Effector memory CD4-positive, alpha-beta T cell (primary cell): ENCODE measurements around the gene CIAO3.

Experiments used
- DNase-seq, 3 donors: peaks; one replicate each; pipeline ENCODE4 v3.0.0-alpha.2; 2020
- H3K27ac ChIP-seq: 2 replicates; pipeline ENCODE4 v1.7.0; 2013; ENCODE audit warnings: mild to moderate bottlenecking, low read length, moderate library complexity; ENCODE audit not compliant: insufficient read depth, poor library complexity, severe bottlenecking
- H3K27me3 ChIP-seq: replicated peaks from 2 replicates; pipeline ENCODE4 v1.7.0; 2013; ENCODE audit warnings: mild to moderate bottlenecking, low read length; ENCODE audit not compliant: insufficient read depth, control insufficient read depth, poor library complexity, severe bottlenecking
- H3K36me3 ChIP-seq: 2 replicates; pipeline ENCODE4 v1.7.0; 2013; ENCODE audit warnings: mild to moderate bottlenecking, low read length, moderate library complexity; ENCODE audit not compliant: control insufficient read depth, insufficient read depth
- H3K4me1 ChIP-seq: 2 replicates; pipeline ENCODE4 v1.7.0; 2013; ENCODE audit warnings: low read length, mild to moderate bottlenecking; ENCODE audit not compliant: control insufficient read depth, insufficient read depth, poor library complexity, severe bottlenecking
- H3K4me3 ChIP-seq: 2 replicates; pipeline ENCODE4 v1.7.0; 2013; ENCODE audit warnings: low read length, low read depth, mild to moderate bottlenecking; ENCODE audit not compliant: insufficient read depth, poor library complexity, severe bottlenecking
- H3K9me3 ChIP-seq: 2 replicates; pipeline ENCODE4 v1.7.0; 2013; ENCODE audit warnings: mild to moderate bottlenecking, low read length, moderate library complexity; ENCODE audit not compliant: control insufficient read depth

CIAO3 gene

GRCh38 chr16:729768-730665 lies 10.8 kb downstream of the CIAO3 start:
- Histone ChIP-seq H3K4me3 (no peak overlapping the region), H3K27me3 (no peaks in the 10 kb centered on the region), H3K4me1 (peaks cover 17% of the 10 kb centered on the region), H3K36me3 (peaks cover 22% of the 10 kb centered on the region), H3K27ac (no peak overlapping the region), H3K9me3 (no peaks in the 10 kb centered on the region)
- no peak for DNase-seq

- Histone ChIP-seq H3K9me3 (no peaks in the 10 kb centered on the region), H3K27me3 (no peaks in the 10 kb centered on the region), H3K36me3 (peaks cover 14% of the 10 kb centered on the region), H3K4me3 (no peak overlapping the region), H3K4me1 (peaks cover 17% of the 10 kb centered on the region), H3K27ac (no peak overlapping the region)
- no peak for DNase-seq
Measured at GRCh38 chr16:728890-729744, 11.7 kb downstream of the CIAO3 start.

- Histone ChIP-seq H3K4me1 (peaks cover 17% of the 10 kb centered on the region), H3K4me3 (peak overlapping the region; percentile 49), H3K9me3 (no peaks in the 10 kb centered on the region), H3K36me3 (peaks cover 6% of the 10 kb centered on the region), H3K27ac (no peak overlapping the region), H3K27me3 (no peaks in the 10 kb centered on the region)
- DNase-seq, result peak; percentile 51 to 59 (median 57)
Measured at GRCh38 chr16:728131-728889, 12.5 kb downstream of the CIAO3 start.

- Histone ChIP-seq H3K4me3 (peak overlapping the region; percentile 75), H3K27me3 (no peaks in the 10 kb centered on the region), H3K4me1 (peaks cover 17% of the 10 kb centered on the region), H3K27ac (peak overlapping the region; percentile 27), H3K9me3 (no peaks in the 10 kb centered on the region), H3K36me3 (no peaks in the 10 kb centered on the region)
- DNase-seq, result no peak
Measured at GRCh38 chr16:727291-727977, 13.4 kb downstream of the CIAO3 start.

GRCh38 chr16:726438-727290 lies 14.1 kb downstream of the CIAO3 start, which contains the start of the genes CCDC78 and HAGHL:
Gene CCDC78 (minus strand): TSS chr16:726443. CDS start chr16:726367, 76 bp downstream.
Gene HAGHL (plus strand): TSS chr16:727106. CDS start chr16:727510, 404 bp downstream.
- peak; percentile 35 to 51 (median 48) for DNase-seq
- peak within 1 kb of the TSS; percentile 75 for H3K4me3 ChIP-seq
- H3K4me1 ChIP-seq, result peaks cover 21% of the 10 kb centered on the region
- no peaks in the 10 kb centered on the region for H3K9me3 ChIP-seq
- no peaks in the 10 kb centered on the region for H3K27me3 ChIP-seq
- H3K27ac ChIP-seq, result peak within 1 kb of the TSS; percentile 27
- H3K36me3 ChIP-seq, result no peaks in the 10 kb centered on the region

GRCh38 chr16:726188-726437 lies 14.7 kb downstream of the CIAO3 start:
- Histone ChIP-seq H3K27ac (no peak overlapping the region), H3K36me3 (no peaks in the 10 kb centered on the region), H3K27me3 (no peaks in the 10 kb centered on the region), H3K9me3 (no peaks in the 10 kb centered on the region), H3K4me1 (peaks cover 26% of the 10 kb centered on the region), H3K4me3 (no peak overlapping the region)
- no peak for DNase-seq

GRCh38 chr16:725463-726187 lies 15.2 kb downstream of the CIAO3 start:
- Histone ChIP-seq H3K36me3 (no peaks in the 10 kb centered on the region), H3K4me3 (no peak overlapping the region), H3K9me3 (no peaks in the 10 kb centered on the region), H3K4me1 (peaks cover 31% of the 10 kb centered on the region), H3K27me3 (no peaks in the 10 kb centered on the region), H3K27ac (no peak overlapping the region)
- no peak for DNase-seq

- Histone ChIP-seq H3K4me3 (no peak overlapping the region), H3K4me1 (peaks cover 37% of the 10 kb centered on the region), H3K27ac (no peak overlapping the region), H3K36me3 (no peaks in the 10 kb centered on the region), H3K27me3 (no peaks in the 10 kb centered on the region), H3K9me3 (no peaks in the 10 kb centered on the region)
- no peak for DNase-seq
Measured at GRCh38 chr16:725041-725376, 15.8 kb downstream of the CIAO3 start.
